ENCODE results near the gene TEX2.

DNA sequence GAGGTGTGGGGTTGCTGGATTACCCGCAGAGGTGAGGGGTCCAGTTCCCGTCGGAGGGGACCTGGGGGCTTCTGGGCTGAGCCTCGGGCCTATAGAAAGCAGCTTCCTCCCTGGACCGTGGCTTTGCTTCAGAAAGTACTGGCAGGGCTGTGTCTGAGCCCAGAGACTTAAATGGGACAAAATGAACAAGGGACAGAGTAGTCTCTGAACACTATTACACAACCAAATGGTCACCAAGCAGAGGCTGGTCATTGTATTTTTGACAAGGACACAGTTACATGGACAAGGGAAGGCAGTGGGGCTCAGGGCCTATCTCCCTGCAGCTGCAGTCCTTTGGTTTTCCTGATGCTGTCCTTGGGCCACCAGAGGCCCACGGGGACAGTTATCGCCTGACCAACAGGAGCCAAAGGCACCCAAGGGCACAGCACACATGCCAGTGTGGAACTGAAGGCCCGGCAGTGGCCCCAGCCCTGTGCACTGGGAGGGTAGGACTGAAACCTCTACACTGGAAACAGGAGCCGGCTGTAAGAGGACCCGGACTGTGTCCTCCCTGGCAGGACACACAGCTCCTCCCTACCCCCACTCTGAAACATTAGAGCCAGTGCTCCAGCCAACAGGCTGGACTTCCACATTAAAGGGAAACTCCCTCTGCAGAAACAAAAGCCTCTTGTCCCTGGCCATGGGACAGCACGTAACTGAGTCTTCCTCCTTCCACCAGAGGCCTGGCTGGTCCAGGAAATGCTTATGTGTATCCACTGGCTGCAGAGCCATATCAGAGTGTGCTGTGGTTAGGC lies 107.1 kb downstream of the TEX2 start:
- TF ChIP-seq, protein P1, sequence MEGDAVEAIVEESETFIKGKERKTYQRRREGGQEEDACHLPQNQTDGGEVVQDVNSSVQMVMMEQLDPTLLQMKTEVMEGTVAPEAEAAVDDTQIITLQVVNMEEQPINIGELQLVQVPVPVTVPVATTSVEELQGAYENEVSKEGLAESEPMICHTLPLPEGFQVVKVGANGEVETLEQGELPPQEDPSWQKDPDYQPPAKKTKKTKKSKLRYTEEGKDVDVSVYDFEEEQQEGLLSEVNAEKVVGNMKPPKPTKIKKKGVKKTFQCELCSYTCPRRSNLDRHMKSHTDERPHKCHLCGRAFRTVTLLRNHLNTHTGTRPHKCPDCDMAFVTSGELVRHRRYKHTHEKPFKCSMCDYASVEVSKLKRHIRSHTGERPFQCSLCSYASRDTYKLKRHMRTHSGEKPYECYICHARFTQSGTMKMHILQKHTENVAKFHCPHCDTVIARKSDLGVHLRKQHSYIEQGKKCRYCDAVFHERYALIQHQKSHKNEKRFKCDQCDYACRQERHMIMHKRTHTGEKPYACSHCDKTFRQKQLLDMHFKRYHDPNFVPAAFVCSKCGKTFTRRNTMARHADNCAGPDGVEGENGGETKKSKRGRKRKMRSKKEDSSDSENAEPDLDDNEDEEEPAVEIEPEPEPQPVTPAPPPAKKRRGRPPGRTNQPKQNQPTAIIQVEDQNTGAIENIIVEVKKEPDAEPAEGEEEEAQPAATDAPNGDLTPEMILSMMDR (IDR thresholded peaks at IDR 0.05; ENCODE audit: low read length) = no peak
- TF ChIP-seq EZH2 (IDR thresholded peaks at IDR 0.05; ENCODE audit: borderline replicate concordance, low read length) = no peak

Measured in OCI-LY1 (cell line).